Ishikawa (cell line): ENCODE data around the gene OBP2B.

Source experiments
- EGR1 ChIP-seq: IDR thresholded peaks from 2 replicates; pipeline ENCODE4 v1.6.1; 2012
- EP300 ChIP-seq: IDR thresholded peaks from 2 replicates; pipeline ENCODE4 v1.6.1; 2012; ENCODE audit warnings: borderline replicate concordance
- NFIC ChIP-seq: IDR thresholded peaks from 2 replicates; pipeline ENCODE4 v1.6.1; 2012
- USF1 ChIP-seq: IDR thresholded peaks from 2 replicates; pipeline ENCODE4 v1.6.1; 2012
- ZBTB7A ChIP-seq: IDR thresholded peaks from 2 replicates; pipeline ENCODE4 v1.6.1; 2012; ENCODE audit warnings: low read depth

- TF ChIP-seq NFIC (no peak), EP300 (no peak), EGR1 (no peak), USF1 (no peak), ZBTB7A (no peak)
Measured at GRCh38 chr9:133165452-133165730, 43.7 kb downstream of the OBP2B start.
